ENCODE measurements around the gene MPST.

The MPST gene

GRCh38 chr22:37062376-37062675 lies 42.8 kb downstream of the MPST start:
- Histone ChIP-seq H3K79me2 (ENCODE audit: control insufficient read depth, low read length) (no peaks in the 10 kb centered on the region), H3K27ac (ENCODE audit: low read depth, low read length) (no peak overlapping the region), H3F3A (ENCODE audit: control insufficient read depth, insufficient read depth) (no peaks in the 10 kb centered on the region), H3K9me2 (replicated peaks; ENCODE audit: control insufficient read depth, low read length) (no peaks in the 10 kb centered on the region), H3K4me2 (ENCODE audit: low read length) (no peak overlapping the region), H3K9me3 (ENCODE audit: control insufficient read depth, insufficient read depth, low read length) (no peaks in the 10 kb centered on the region), H3K36me3 (ENCODE audit: control insufficient read depth, low read length) (no peaks in the 10 kb centered on the region), H3K4me1 (ENCODE audit: control insufficient read depth, low read length) (no peaks in the 10 kb centered on the region), H3K4me3 (ENCODE audit: low read length) (no peak overlapping the region), H3K27me3 (ENCODE audit: control insufficient read depth, low read length) (no peaks in the 10 kb centered on the region), H4K20me1 (ENCODE audit: control insufficient read depth, insufficient read depth, low read depth, low read length) (no peaks in the 10 kb centered on the region)
- TF ChIP-seq CTCF (IDR thresholded peaks at IDR 0.05; ENCODE audit: low read depth, low read length, poor library complexity, severe bottlenecking) (no peak), EZH2phosphoT487 (IDR thresholded peaks at IDR 0.05; ENCODE audit: borderline replicate concordance, low read length) (no peak)

GRCh38 chr22:37062702-37063381 lies 43.3 kb downstream of the MPST start:
- Histone ChIP-seq H4K20me1 (ENCODE audit: control insufficient read depth, insufficient read depth, low read depth, low read length) (no peaks in the 10 kb centered on the region), H3K36me3 (ENCODE audit: control insufficient read depth, low read length) (no peaks in the 10 kb centered on the region), H3K4me3 (ENCODE audit: low read length) (no peak overlapping the region), H3K9me3 (ENCODE audit: control insufficient read depth, insufficient read depth, low read length) (no peaks in the 10 kb centered on the region), H3K4me2 (ENCODE audit: low read length) (no peak overlapping the region), H3K4me1 (ENCODE audit: control insufficient read depth, low read length) (no peaks in the 10 kb centered on the region), H3K9me2 (replicated peaks; ENCODE audit: control insufficient read depth, low read length) (no peaks in the 10 kb centered on the region), H3K27me3 (ENCODE audit: control insufficient read depth, low read length) (no peaks in the 10 kb centered on the region), H3K27ac (ENCODE audit: low read depth, low read length) (no peak overlapping the region), H3F3A (ENCODE audit: control insufficient read depth, insufficient read depth) (no peaks in the 10 kb centered on the region), H3K79me2 (ENCODE audit: control insufficient read depth, low read length) (no peaks in the 10 kb centered on the region)
- TF ChIP-seq EZH2phosphoT487 (IDR thresholded peaks at IDR 0.05; ENCODE audit: borderline replicate concordance, low read length) (no peak), CTCF (IDR thresholded peaks at IDR 0.05; ENCODE audit: low read depth, low read length, poor library complexity, severe bottlenecking) (no peak)

- Histone ChIP-seq H3K9me3 (ENCODE audit: control insufficient read depth, insufficient read depth, low read length) (no peaks in the 10 kb centered on the region), H3K4me2 (ENCODE audit: low read length) (no peak overlapping the region), H4K20me1 (ENCODE audit: control insufficient read depth, insufficient read depth, low read depth, low read length) (no peaks in the 10 kb centered on the region), H3K4me3 (ENCODE audit: low read length) (no peak overlapping the region), H3K4me1 (ENCODE audit: control insufficient read depth, low read length) (no peaks in the 10 kb centered on the region), H3K79me2 (ENCODE audit: control insufficient read depth, low read length) (no peaks in the 10 kb centered on the region), H3K9me2 (replicated peaks; ENCODE audit: control insufficient read depth, low read length) (no peaks in the 10 kb centered on the region), H3K36me3 (ENCODE audit: control insufficient read depth, low read length) (no peaks in the 10 kb centered on the region), H3F3A (ENCODE audit: control insufficient read depth, insufficient read depth) (no peaks in the 10 kb centered on the region), H3K27me3 (ENCODE audit: control insufficient read depth, low read length) (no peaks in the 10 kb centered on the region), H3K27ac (ENCODE audit: low read depth, low read length) (no peak overlapping the region)
- TF ChIP-seq EZH2phosphoT487 (IDR thresholded peaks at IDR 0.05; ENCODE audit: borderline replicate concordance, low read length), result no peak
- no peak for TF ChIP-seq CTCF (IDR thresholded peaks at IDR 0.05; ENCODE audit: low read depth, low read length, poor library complexity, severe bottlenecking)
Observed at GRCh38 chr22:37063431-37064420, 44.2 kb downstream of the MPST start.
